ENCODE measurements around the gene LTO1. TPM values are rescaled to one million over a fixed set of nuclear protein-coding genes. Genes with fewer than 3 reads are reported as not detected.

Gene LTO1
- total and polyA plus RNA-seq, 2 experiments from 2014 or later: 20.1 to 23.3 TPM

GRCh38 chr11:69700278-69701140 is 25.4 kb upstream of the LTO1 start:
- Histone ChIP-seq H3K27me3 (ENCODE audit: insufficient read depth) (peaks cover 7% of the 10 kb centered on the region), H3K79me2 (replicated peaks; ENCODE audit: insufficient read depth) (peaks cover 21% of the 10 kb centered on the region), H3F3A (replicated peaks; ENCODE audit: low read depth) (peaks cover 33% of the 10 kb centered on the region), H3K27ac (ENCODE audit: low read depth) (peak overlapping the region; percentile 91), H3K4me2 (peak overlapping the region; percentile 86), H3K4me3 (peak overlapping the region; percentile 85), H3K4me1 (ENCODE audit: insufficient read depth) (peaks cover 29% of the 10 kb centered on the region), H3K36me3 (ENCODE audit: insufficient read depth) (peaks cover 20% of the 10 kb centered on the region), H2AFZ (no peak overlapping the region), H3K9me2 (ENCODE audit: insufficient read depth) (no peaks in the 10 kb centered on the region), H4K20me1 (replicated peaks; ENCODE audit: insufficient read depth) (peaks cover 7% of the 10 kb centered on the region)
- Mint-ChIP-seq H3K4me1 (peaks cover 43% of the 10 kb centered on the region), H3K27me3 (ENCODE audit: insufficient read depth, low read depth, poor library complexity) (peaks cover 21% of the 10 kb centered on the region), H3K27ac (peak overlapping the region; percentile 97), H3K9me3 (no peaks in the 10 kb centered on the region), H3K36me3 (ENCODE audit: low read depth) (peaks cover 32% of the 10 kb centered on the region), H3K4me3 (peak overlapping the region; percentile 71)
- TF ChIP-seq POLR2AphosphoS5 (IDR thresholded peaks at IDR 0.05; ENCODE audit: low read depth) (peak; percentile 37), STAT1 (IDR thresholded peaks at IDR 0.05; ENCODE audit: unreplicated experiment) (no peak), JUNB (IDR thresholded peaks at IDR 0.05; ENCODE audit: unreplicated experiment) (no peak), ZNF331 (CRISPR knock-in tag; IDR thresholded peaks at IDR 0.05; ENCODE audit: low read depth) (no peak), NANOG (IDR thresholded peaks at IDR 0.05; ENCODE audit: borderline replicate concordance) (no peak; the same call in 1 of the 2 replicates), ZNF114 (CRISPR knock-in tag; IDR thresholded peaks at IDR 0.05) (0 out of 2 replicates have a peak, but pooled peaks have one; percentile 27), ETS1 (IDR thresholded peaks at IDR 0.05) (peak; percentile 46; the same call in 1 of the 2 replicates), EZH2 (IDR thresholded peaks at IDR 0.05; ENCODE audit: low read depth, unreplicated experiment) (no peak), CTCF (conservative IDR thresholded peaks at IDR 0.05; ENCODE audit: low read depth in 2 of 2) (no peak), EZH2phosphoT487 (IDR thresholded peaks at IDR 0.05; ENCODE audit: unreplicated experiment) (no peak), CREB1 (CRISPR knock-in tag; IDR thresholded peaks at IDR 0.05; ENCODE audit: low read depth) (no peak), ZNF462 (CRISPR knock-in tag; IDR thresholded peaks at IDR 0.05) (peak; percentile 97)
- TF ChIP-seq, protein P1, sequence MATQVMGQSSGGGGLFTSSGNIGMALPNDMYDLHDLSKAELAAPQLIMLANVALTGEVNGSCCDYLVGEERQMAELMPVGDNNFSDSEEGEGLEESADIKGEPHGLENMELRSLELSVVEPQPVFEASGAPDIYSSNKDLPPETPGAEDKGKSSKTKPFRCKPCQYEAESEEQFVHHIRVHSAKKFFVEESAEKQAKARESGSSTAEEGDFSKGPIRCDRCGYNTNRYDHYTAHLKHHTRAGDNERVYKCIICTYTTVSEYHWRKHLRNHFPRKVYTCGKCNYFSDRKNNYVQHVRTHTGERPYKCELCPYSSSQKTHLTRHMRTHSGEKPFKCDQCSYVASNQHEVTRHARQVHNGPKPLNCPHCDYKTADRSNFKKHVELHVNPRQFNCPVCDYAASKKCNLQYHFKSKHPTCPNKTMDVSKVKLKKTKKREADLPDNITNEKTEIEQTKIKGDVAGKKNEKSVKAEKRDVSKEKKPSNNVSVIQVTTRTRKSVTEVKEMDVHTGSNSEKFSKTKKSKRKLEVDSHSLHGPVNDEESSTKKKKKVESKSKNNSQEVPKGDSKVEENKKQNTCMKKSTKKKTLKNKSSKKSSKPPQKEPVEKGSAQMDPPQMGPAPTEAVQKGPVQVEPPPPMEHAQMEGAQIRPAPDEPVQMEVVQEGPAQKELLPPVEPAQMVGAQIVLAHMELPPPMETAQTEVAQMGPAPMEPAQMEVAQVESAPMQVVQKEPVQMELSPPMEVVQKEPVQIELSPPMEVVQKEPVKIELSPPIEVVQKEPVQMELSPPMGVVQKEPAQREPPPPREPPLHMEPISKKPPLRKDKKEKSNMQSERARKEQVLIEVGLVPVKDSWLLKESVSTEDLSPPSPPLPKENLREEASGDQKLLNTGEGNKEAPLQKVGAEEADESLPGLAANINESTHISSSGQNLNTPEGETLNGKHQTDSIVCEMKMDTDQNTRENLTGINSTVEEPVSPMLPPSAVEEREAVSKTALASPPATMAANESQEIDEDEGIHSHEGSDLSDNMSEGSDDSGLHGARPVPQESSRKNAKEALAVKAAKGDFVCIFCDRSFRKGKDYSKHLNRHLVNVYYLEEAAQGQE (IDR thresholded peaks at IDR 0.05; ENCODE audit: unreplicated experiment): no peak
- peak; percentile 86 for DNase-seq (ENCODE audit: low spot score)
- peak; percentile 45 for ATAC-seq

Measured in GM23338 (cell line).